ENCODE results near the gene TAF10. TPM values are rescaled to one million over a fixed set of nuclear protein-coding genes. Genes with fewer than 3 reads are reported as not detected.

Gene TAF10
- total RNA-seq, 1 donor, result 37.7 TPM

DNA sequence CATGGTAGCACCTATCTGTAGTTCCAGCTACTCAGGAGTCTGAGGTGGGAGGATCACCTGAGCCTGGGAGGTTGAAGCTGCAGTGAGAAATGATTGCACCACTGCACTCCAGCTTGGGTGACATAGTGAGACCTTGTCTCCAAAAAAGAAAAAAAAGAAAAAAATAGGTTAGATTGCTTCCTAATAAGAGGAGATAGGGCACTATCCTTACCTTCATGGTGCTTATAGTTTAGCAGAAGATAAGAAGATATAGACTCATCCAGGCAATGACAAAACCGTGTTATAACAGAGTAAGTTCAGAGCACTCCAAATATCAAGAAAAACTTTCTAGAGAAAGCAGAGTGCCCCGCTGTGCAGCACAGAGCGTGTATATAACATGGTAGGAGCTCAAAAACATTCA lies 50.7 kb downstream of the TAF10 start:
- no peak for DNase-seq (ENCODE audit: low read depth in 2 of 3, low spot score in 2 of 3)

Other genes with a start within 250 kb of the TAF10 start
- 14.0 TPM for gene SMPD1, start 221.7 kb downstream of the TAF10 start, total RNA-seq
- gene APBB1, start 193.1 kb downstream of the TAF10 start, total RNA-seq, result 23.7 TPM
- gene HPX, start 171.2 kb downstream of the TAF10 start, total RNA-seq, result 1.6 TPM
- 21.3 TPM for gene TRIM3, start 138.3 kb downstream of the TAF10 start, total RNA-seq
- gene ARFIP2, start 130.9 kb downstream of the TAF10 start, total RNA-seq, result 46.3 TPM
- 83.2 TPM for gene TIMM10B, start 130.7 kb downstream of the TAF10 start, total RNA-seq
- 15.6 TPM for gene DNHD1, start 114.9 kb downstream of the TAF10 start, total RNA-seq
- 11.0 TPM for gene RRP8, start 8.6 kb downstream of the TAF10 start, total RNA-seq
- gene ILK, start 8.4 kb downstream of the TAF10 start, total RNA-seq, result 107 TPM
- gene TPP1, start 7.2 kb upstream of the TAF10 start, total RNA-seq, result 260 TPM
- gene DCHS1, start 43.6 kb upstream of the TAF10 start, total RNA-seq, result 22.4 TPM
- gene MRPL17, start 71.1 kb upstream of the TAF10 start, total RNA-seq, result 16.2 TPM
- 1.6 TPM for gene OR2AG2, start 159.8 kb upstream of the TAF10 start, total RNA-seq
- under 0.01 TPM for gene OR2AG1, start 170.8 kb upstream of the TAF10 start, total RNA-seq
- gene OR6A2, start 187.5 kb upstream of the TAF10 start, total RNA-seq, result 2.4 TPM
- gene OR10A5, start 233.5 kb upstream of the TAF10 start, total RNA-seq, result not detected

All from hematopoietic multipotent progenitor cell (in vitro differentiated cells).